B cell (primary cell): ENCODE data around the gene TTC1. TPM values are rescaled to one million over a fixed set of nuclear protein-coding genes. Genes with fewer than 3 reads are reported as not detected.

ENCODE experiments used
- ATAC-seq: fragments of 200-7000 bp; cut with Tn5 transposase; one replicate; pipeline ENCODE4 v1.10.0; 2021; ENCODE audit warnings: low read depth, mild to moderate bottlenecking, moderate number of reproducible peaks, moderate library complexity
- CTCF ChIA-PET: fragments of 350-600 bp; sonication (Branson Sonifier 250); formaldehyde crosslinking; loops from one replicate; lab custom pipeline; 2021; ENCODE audit warnings: antibody characterized with exemption, inconsistent platforms; lab: Charles Lee
- POLR2A ChIA-PET: fragments of 350-600 bp; sonication (Branson Sonifier 250); formaldehyde crosslinking; loops from one replicate; lab custom pipeline; 2021; ENCODE audit warnings: antibody characterized with exemption; lab: Charles Lee
- DNase-seq: peaks from one replicate; pipeline ENCODE4 v3.0.0; 2013
- H2AFZ ChIP-seq: 2 replicates; pipeline ENCODE4 v1.6.1; 2012; ENCODE audit warnings: mild to moderate bottlenecking, low read depth, low read length; ENCODE audit not compliant: insufficient read depth, poor library complexity, severe bottlenecking
- H3K27ac ChIP-seq, 2 donors: 1 replicate in 1 of 2; 2 replicates in 1 of 2; pipeline ENCODE4 v1.5.1; 2012 to 2013; ENCODE audit warnings: low read length in 2 of 2, mild to moderate bottlenecking in 2 of 2, moderate library complexity in 1 of 2
- H3K27me3 ChIP-seq, 4 experiments: fragments of 200-600 bp in 1 of 4; sonication (generic) in 1 of 4; replicated peaks in 1 of 4; 1 replicate in 2 of 4; 2 replicates in 2 of 4; pipeline versions ENCODE4 v1.6.1 to v1.7.0; 2013 to 2016; ENCODE audit warnings: low read length in 3 of 4, mild to moderate bottlenecking in 2 of 4, mixed read lengths in 1 of 4, moderate library complexity in 1 of 4; ENCODE audit not compliant: insufficient read depth in 4 of 4, control insufficient read depth in 3 of 4; ENCODE audit errors: control extremely low read depth in 1 of 4
- H3K36me3 ChIP-seq, 2 experiments: replicated peaks in 1 of 2; 1 replicate in 1 of 2; 2 replicates in 1 of 2; pipeline versions ENCODE4 v1.6.1 to v1.7.1; 2013; ENCODE audit warnings: low read length in 1 of 2; ENCODE audit not compliant: insufficient read depth in 2 of 2, control insufficient read depth in 1 of 2; ENCODE audit errors: control extremely low read depth in 1 of 2, extremely low read depth in 1 of 2
- H3K4me1 ChIP-seq, 2 donors: fragments of 200-600 bp in 1 of 2; sonication (generic) in 1 of 2; 1 replicate in 1 of 2; 2 replicates in 1 of 2; pipeline versions ENCODE4 v1.5.1 to v1.6.1; 2013 to 2017; ENCODE audit warnings: low read length in 2 of 2; ENCODE audit not compliant: control insufficient read depth in 2 of 2, insufficient read depth in 2 of 2
- H3K4me2 ChIP-seq: replicated peaks from 2 replicates; pipeline ENCODE3; 2012; ENCODE audit warnings: mild to moderate bottlenecking, low read depth, low read length; ENCODE audit not compliant: poor library complexity, severe bottlenecking
- H3K4me3 ChIP-seq, 5 experiments: fragments of 200-600 bp in 1 of 5; sonication (generic) in 1 of 5; 1 replicate in 3 of 5; 2 replicates in 2 of 5; pipeline versions ENCODE4 v1.5.1 to v1.7.0; 2011 to 2016; ENCODE audit warnings: low read length in 4 of 5, mild to moderate bottlenecking in 4 of 5, low read depth in 2 of 5, control low read depth in 1 of 5, moderate library complexity in 1 of 5; ENCODE audit not compliant: insufficient read depth in 1 of 5; ENCODE audit errors: control extremely low read depth in 1 of 5, extremely low read depth in 1 of 5
- H3K79me2 ChIP-seq: fragments of 200-600 bp; sonication (generic); one replicate; pipeline ENCODE4 v1.6.0; 2016; ENCODE audit warnings: low read length; ENCODE audit not compliant: control insufficient read depth, insufficient read depth
- H3K9ac ChIP-seq: fragments of 200-600 bp; sonication (generic); 2 replicates; pipeline ENCODE4 v1.6.1; 2017; ENCODE audit warnings: mild to moderate bottlenecking, low read length, moderate library complexity
- H3K9me3 ChIP-seq, 3 donors: one replicate each; pipeline versions ENCODE4 v1.6.1 to v1.7.1; 2013; ENCODE audit warnings: low read length in 2 of 3; ENCODE audit not compliant: control insufficient read depth in 2 of 3, insufficient read depth in 1 of 3; ENCODE audit errors: control extremely low read depth in 1 of 3
- H4K20me1 ChIP-seq: 2 replicates; pipeline ENCODE4 v1.6.0; 2012; ENCODE audit warnings: mild to moderate bottlenecking, low read length; ENCODE audit not compliant: insufficient read depth, control insufficient read depth, poor library complexity, severe bottlenecking
- H3K27ac Mint-ChIP-seq: one replicate; pipeline ENCODE4 v1.8.0; 2021; ENCODE audit warnings: mixed read lengths
- H3K27me3 Mint-ChIP-seq: one replicate; pipeline ENCODE4 v1.8.0; 2021; ENCODE audit warnings: mixed read lengths
- H3K4me1 Mint-ChIP-seq: one replicate; pipeline ENCODE4 v1.8.0; 2021; ENCODE audit warnings: mixed read lengths
- H3K4me3 Mint-ChIP-seq: one replicate; pipeline ENCODE4 v1.8.0; 2021; ENCODE audit warnings: mixed read lengths
- H3K9me3 Mint-ChIP-seq: one replicate; pipeline ENCODE4 v1.8.0; 2022; ENCODE audit warnings: mixed read lengths; ENCODE audit not compliant: insufficient read depth
- CTCF ChIP-seq: fragments of 200-600 bp; IDR thresholded peaks from one replicate; pipeline ENCODE4 v1.8.0; 2022; ENCODE audit warnings: antibody characterized with exemption, mild to moderate bottlenecking
- EZH2 ChIP-seq: IDR thresholded peaks from 2 replicates; pipeline ENCODE4 v1.6.1; 2012; ENCODE audit warnings: borderline replicate concordance, low read depth, mild to moderate bottlenecking, moderate library complexity, low read length; ENCODE audit not compliant: insufficient read depth, poor library complexity, severe bottlenecking
- WGBS: methylation state at CpG from one replicate; pipeline ENCODE4 v1.1.5; 2013; ENCODE audit warnings: missing lambda C conversion rate; ENCODE audit not compliant: insufficient coverage; 5-methylcytosine and 5-hydroxymethylcytosine counted together
- intact Hi-C: fragments of 100-400 bp; cut with micrococcal nuclease; formaldehyde crosslinking; loops from one replicate; pipeline ENCODE4 v1.10.0; 2022
- polyA plus RNA-seq: library from polyadenylated mRNA; depleted of rRNA; stranded (reverse); fragments of >200 nt; gene quantifications from 2 replicates; pipeline ENCODE4 v1.2.3, GENCODE V29; 2012
- total RNA-seq, 2 donors: library from RNA; stranded (reverse); fragments of 120-200 nt in 1 of 2; gene quantifications; 1 replicate in 1 of 2; 2 replicates in 1 of 2; pipeline versions ENCODE4 v1.2.3 to v1.2.4, GENCODE V29; 2013 to 2022

The TTC1 gene
- total and polyA plus RNA-seq, 2 donors (not counting 1 experiment from before 2014, with no cell fraction given), result 12.1 to 40.4 TPM

GRCh38 chr5:160092960-160093707, 84.2 kb downstream of the TTC1 start:
- Histone ChIP-seq H4K20me1 (peaks cover 11% of the 10 kb centered on the region), H3K4me1 (peaks cover 6 to 15% of the 10 kb centered on the region in 2 donors), H2AFZ (no peak overlapping the region), H3K27me3 (no peaks in the 10 kb centered on the region), H3K4me3 (no peak overlapping the region), H3K4me2 (no peak overlapping the region), H3K9me3 (no peaks in the 10 kb centered on the region), H3K27ac (peak overlapping the region in 1 of 2 donors; percentile 28), H3K79me2 (peaks cover 26% of the 10 kb centered on the region), H3K36me3 (peaks cover 9 to 36% of the 10 kb centered on the region in 2 experiments), H3K9ac (no peak overlapping the region)
- ChIA-PET POLR2A (no interaction called here), CTCF (interaction anchor here (1.1 kb wide), 1 partner anchor 12 kb away, joined by 5 read pairs; no protein-coding TSS in a partner anchor)
- DNase-seq (no peak), ATAC-seq (no peak)
- WGBS, result 92% methylated on average over 8 of the region's 11 CpGs
- Mint-ChIP-seq H3K4me3 (no peak overlapping the region), H3K4me1 (peaks cover 20% of the 10 kb centered on the region), H3K9me3 (no peaks in the 10 kb centered on the region), H3K27ac (peak overlapping the region; percentile 12), H3K27me3 (no peaks in the 10 kb centered on the region)
- TF ChIP-seq EZH2 (no peak), CTCF (no peak)
- intact Hi-C loops, result no loop called here

- TF ChIP-seq CTCF (no peak), EZH2 (no peak)
- H3K27ac Mint-ChIP-seq, result no peak overlapping the region
- H3K9ac ChIP-seq, result no peak overlapping the region
- H3K9me3 Mint-ChIP-seq, result no peaks in the 10 kb centered on the region
- DNase-seq (no peak), ATAC-seq (no peak)
- ChIA-PET CTCF (no interaction called here), POLR2A (no interaction called here)
- no peaks in the 10 kb centered on the region for H3K9me3 ChIP-seq
- no peak overlapping the region for H3K4me2 ChIP-seq
- H3K4me1 ChIP-seq, result peaks cover 12 to 20% of the 10 kb centered on the region in 2 donors
- H3K27me3 ChIP-seq, result no peaks in the 10 kb centered on the region
- peaks cover 53% of the 10 kb centered on the region for H3K79me2 ChIP-seq
- no peaks in the 10 kb centered on the region for H3K27me3 Mint-ChIP-seq
- H3K27ac ChIP-seq, result no peak overlapping the region
- WGBS, result 100% methylated on average over 2 of the region's 2 CpGs
- no peak overlapping the region for H2AFZ ChIP-seq
- H3K36me3 ChIP-seq, result peaks cover 9 to 36% of the 10 kb centered on the region in 2 experiments
- H3K4me1 Mint-ChIP-seq, result peaks cover 22% of the 10 kb centered on the region
- peaks cover 11% of the 10 kb centered on the region for H4K20me1 ChIP-seq
- no peak overlapping the region for H3K4me3 Mint-ChIP-seq
- no peak overlapping the region for H3K4me3 ChIP-seq
- intact Hi-C loops, result no loop called here
These were observed 87.2 kb downstream of the TTC1 start for GRCh38 chr5:160096178-160096577.
